Tibial artery (tissue), 4 donors: ENCODE results near the gene CASR.

Experiments
- DNase-seq, 2 donors: peaks; one replicate each; pipeline ENCODE4 v3.0.0-alpha.2; 2019
- H3K27ac ChIP-seq, 2 donors: fragments of 200-600 bp; sonication (generic) in 1 of 2; 1 replicate in 1 of 2; 2 replicates in 1 of 2; pipeline ENCODE4 v1.5.1; 2018 to 2019; ENCODE audit warnings: mild to moderate bottlenecking in 1 of 2
- H3K27me3 ChIP-seq, 2 donors: fragments of 200-600 bp; sonication (generic) in 1 of 2; one replicate each; pipeline versions ENCODE4 v1.5.1 to v1.6.0; 2016 to 2019
- H3K36me3 ChIP-seq, 3 donors: fragments of 200-600 bp; sonication (generic) in 2 of 3; one replicate each; pipeline ENCODE4 v1.5.1; 2016 to 2019; ENCODE audit warnings: mild to moderate bottlenecking in 2 of 3
- H3K4me1 ChIP-seq, 4 donors: fragments of 200-600 bp; sonication (generic) in 2 of 4; 1 replicate in 3 of 4; 2 replicates in 1 of 4; pipeline ENCODE4 v1.5.1; 2016 to 2019
- H3K4me3 ChIP-seq, 2 donors: fragments of 200-600 bp; sonication (generic) in 1 of 2; 1 replicate in 1 of 2; 2 replicates in 1 of 2; pipeline ENCODE4 v1.5.1; 2018 to 2019; ENCODE audit warnings: mild to moderate bottlenecking in 2 of 2
- H3K9me3 ChIP-seq, 3 donors: fragments of 200-600 bp; sonication (generic) in 1 of 3; one replicate each; pipeline ENCODE4 v1.5.1; 2016 to 2019
- intact Hi-C: fragments of 100-400 bp; cut with DNase I; formaldehyde crosslinking; loops from one replicate; pipeline ENCODE4 v1.15.0; 2023; ENCODE audit warnings: low total_unique reads
- TF ChIP-seq, protein P1 (sequence below), 2 experiments: fragments of 200-600 bp in 1 of 2; fragments of 450-650 bp in 1 of 2; IDR thresholded peaks; one replicate each; pipeline ENCODE4 v1.5.1; 2017 to 2019; ENCODE audit warnings: antibody characterized with exemption in 2 of 2, mild to moderate bottlenecking in 1 of 2, moderate library complexity in 1 of 2

CASR gene

DNA sequence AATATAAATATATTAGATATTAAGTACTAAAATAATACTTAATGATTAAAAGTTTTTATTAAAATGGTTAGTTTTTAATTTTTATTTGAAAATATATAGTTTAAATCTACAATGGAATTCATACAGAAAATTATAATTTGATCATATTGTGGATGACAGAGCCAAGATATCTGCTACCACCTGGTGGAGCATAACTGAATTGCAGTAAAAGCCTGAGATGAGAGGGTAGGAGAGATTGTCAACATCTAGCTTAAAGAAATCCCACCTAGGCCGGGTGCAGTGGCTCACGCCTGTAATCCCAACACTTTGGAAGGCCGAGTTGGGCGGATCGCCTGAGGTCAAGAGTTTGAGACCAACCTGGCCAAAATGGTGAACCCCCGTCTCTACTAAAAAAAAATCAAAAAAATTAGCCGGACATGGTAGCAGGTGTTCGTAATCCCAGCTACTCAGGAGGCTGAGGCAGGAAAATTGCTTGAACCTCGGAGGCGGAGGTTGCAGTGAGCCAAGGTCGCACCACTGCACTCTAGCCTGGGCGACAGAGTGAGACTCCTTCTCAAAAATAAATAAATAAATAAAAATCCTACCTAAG is 116.5 kb downstream of the CASR start:
- H3K36me3 ChIP-seq: no peaks in the 10 kb centered on the region
- H3K27ac ChIP-seq: no peak overlapping the region
- no peak overlapping the region for H3K4me3 ChIP-seq
- no peaks in the 10 kb centered on the region for H3K27me3 ChIP-seq
- H3K4me1 ChIP-seq: no peaks in the 10 kb centered on the region
- intact Hi-C loops: no loop called here
- no peaks in the 10 kb centered on the region for H3K9me3 ChIP-seq
- TF ChIP-seq, protein P1, sequence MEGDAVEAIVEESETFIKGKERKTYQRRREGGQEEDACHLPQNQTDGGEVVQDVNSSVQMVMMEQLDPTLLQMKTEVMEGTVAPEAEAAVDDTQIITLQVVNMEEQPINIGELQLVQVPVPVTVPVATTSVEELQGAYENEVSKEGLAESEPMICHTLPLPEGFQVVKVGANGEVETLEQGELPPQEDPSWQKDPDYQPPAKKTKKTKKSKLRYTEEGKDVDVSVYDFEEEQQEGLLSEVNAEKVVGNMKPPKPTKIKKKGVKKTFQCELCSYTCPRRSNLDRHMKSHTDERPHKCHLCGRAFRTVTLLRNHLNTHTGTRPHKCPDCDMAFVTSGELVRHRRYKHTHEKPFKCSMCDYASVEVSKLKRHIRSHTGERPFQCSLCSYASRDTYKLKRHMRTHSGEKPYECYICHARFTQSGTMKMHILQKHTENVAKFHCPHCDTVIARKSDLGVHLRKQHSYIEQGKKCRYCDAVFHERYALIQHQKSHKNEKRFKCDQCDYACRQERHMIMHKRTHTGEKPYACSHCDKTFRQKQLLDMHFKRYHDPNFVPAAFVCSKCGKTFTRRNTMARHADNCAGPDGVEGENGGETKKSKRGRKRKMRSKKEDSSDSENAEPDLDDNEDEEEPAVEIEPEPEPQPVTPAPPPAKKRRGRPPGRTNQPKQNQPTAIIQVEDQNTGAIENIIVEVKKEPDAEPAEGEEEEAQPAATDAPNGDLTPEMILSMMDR (IDR thresholded peaks at IDR 0.05): no peak
- DNase-seq: no peak

DNA sequence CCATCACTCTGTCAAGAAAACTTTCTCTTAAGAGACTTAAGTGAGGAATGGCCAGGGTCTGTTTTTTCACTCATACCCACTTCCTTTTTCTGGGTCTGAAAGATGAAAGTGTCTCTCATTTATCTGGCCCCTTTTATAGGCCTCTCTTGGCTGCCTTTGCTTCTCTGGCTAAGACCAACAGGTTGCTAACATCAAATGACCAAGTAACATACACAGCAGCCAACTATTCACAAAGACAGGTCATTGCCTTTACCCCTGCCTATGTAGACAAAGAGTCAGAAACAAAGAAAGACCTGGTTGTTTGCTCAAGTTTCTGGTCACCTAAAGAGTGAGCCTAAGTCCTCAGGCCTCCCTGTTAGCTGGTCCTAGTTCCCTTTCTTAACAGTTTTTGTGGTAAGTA is 117.6 kb downstream of the CASR start:
- no peaks in the 10 kb centered on the region for H3K36me3 ChIP-seq
- no peaks in the 10 kb centered on the region for H3K27me3 ChIP-seq
- intact Hi-C loops: no loop called here
- H3K9me3 ChIP-seq: no peaks in the 10 kb centered on the region
- DNase-seq: no peak
- peaks cover 0 to 5% (median 0%) of the 10 kb centered on the region in 4 donors for H3K4me1 ChIP-seq
- no peak overlapping the region for H3K4me3 ChIP-seq
- no peak overlapping the region for H3K27ac ChIP-seq
- TF ChIP-seq, protein P1 (IDR thresholded peaks at IDR 0.05): no peak

DNA sequence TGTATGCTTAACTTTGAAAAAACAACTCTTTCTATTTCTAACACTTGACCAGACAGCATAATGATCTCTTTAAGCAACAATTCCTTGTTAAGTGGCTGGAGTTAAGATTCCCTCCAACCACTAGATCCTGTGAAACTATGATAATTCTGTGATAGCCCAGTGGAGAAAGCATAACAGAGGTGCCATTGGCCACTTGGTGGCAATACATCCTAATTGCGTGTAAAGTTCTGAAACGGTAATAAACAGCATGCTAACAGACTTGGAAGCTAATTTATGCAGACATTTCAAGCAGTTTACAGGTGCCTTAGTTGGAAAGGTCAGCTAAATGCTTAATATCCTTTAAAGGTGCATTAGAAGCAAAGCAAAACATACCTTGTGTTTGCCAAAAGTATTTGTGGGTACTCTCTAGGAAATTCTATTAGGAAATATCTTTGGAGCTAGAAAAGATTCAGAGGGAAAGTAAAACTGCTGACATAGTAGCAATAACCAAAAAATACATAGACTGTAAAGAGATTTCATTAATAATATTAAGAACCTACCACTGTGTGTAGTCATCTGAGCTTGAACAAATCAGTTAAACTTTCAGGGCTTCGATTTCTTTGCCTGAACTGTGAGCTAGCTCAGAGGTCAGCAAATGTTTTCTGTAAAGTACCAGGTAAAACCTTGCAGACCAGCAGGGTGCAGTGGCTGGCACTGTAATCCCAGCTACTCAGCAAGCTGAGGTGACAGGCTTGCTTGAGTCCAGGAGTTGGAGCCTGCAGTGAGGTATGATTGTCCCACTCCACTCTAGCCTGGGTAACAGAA is 122.6 kb downstream of the CASR start:
- Histone ChIP-seq H3K4me1 (peaks cover 0 to 6% (median 0%) of the 10 kb centered on the region in 4 donors), H3K36me3 (no peaks in the 10 kb centered on the region), H3K4me3 (no peak overlapping the region), H3K27ac (no peak overlapping the region), H3K27me3 (no peaks in the 10 kb centered on the region), H3K9me3 (no peaks in the 10 kb centered on the region)
- intact Hi-C loops: no loop called here
- TF ChIP-seq, protein P1 (IDR thresholded peaks at IDR 0.05): no peak
- no peak for DNase-seq

DNA sequence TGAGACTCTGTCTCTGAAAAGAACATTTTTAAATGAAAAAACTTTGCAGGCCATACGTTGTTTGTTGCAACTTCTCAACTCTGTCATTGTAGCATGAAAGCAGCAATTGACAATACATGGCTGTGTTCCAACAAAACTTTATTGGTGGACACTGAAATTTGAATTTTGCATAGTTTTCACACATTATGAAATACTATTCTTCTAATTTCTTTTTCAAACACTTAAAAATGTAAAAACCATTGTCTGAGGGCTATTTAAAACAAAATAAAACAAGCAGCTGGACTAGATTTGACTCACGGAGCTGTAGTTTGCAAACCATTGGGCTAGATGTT is 123.1 kb downstream of the CASR start:
- Histone ChIP-seq H3K4me1 (peaks cover 0 to 6% (median 0%) of the 10 kb centered on the region in 4 donors), H3K27ac (no peak overlapping the region), H3K9me3 (no peaks in the 10 kb centered on the region), H3K27me3 (no peaks in the 10 kb centered on the region), H3K36me3 (no peaks in the 10 kb centered on the region), H3K4me3 (no peak overlapping the region)
- no peak for DNase-seq
- intact Hi-C loops: no loop called here
- TF ChIP-seq, protein P1 (IDR thresholded peaks at IDR 0.05): no peak

DNA sequence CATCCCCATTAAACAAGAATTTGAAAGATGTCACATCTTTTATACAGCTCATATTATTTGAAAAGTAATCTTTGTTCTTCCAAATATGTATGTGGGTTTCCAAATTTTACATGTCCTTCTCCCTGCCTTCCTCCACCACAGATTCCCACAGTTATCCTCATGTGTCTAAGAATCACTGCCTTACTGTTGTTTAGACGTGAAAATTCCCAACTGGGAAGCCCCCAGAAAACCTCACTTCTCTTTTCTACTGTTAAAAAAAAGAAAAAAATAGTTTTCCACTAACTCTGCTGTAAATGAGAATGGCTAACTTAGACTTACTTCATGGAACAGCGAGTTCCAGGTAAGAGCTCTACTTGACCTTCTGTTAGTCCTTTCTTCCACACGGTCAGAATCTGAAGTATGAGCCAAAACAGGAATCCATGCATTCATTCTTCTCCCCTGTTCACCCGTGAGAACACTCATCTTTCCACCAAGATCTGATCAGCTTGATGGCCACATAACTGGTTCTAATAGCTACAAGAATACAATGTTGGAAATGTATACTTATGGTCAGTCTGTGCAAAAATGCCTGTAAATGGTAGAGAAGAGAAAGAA is 123.7 kb downstream of the CASR start:
- no peak overlapping the region for H3K27ac ChIP-seq
- DNase-seq: no peak
- no peaks in the 10 kb centered on the region for H3K9me3 ChIP-seq
- TF ChIP-seq, protein P1 (IDR thresholded peaks at IDR 0.05): no peak
- no peak overlapping the region for H3K4me3 ChIP-seq
- intact Hi-C loops: no loop called here
- no peaks in the 10 kb centered on the region for H3K36me3 ChIP-seq
- peaks cover 0 to 6% (median 0%) of the 10 kb centered on the region in 4 donors for H3K4me1 ChIP-seq
- no peaks in the 10 kb centered on the region for H3K27me3 ChIP-seq
